SKM-1 treated with dmso at 0.1 percent for 144 hours (cell line): ENCODE measurements around the gene NXPH4.

Source experiments
- DNase-seq: peaks from one replicate; lab custom pipeline; 2025; ENCODE audit not compliant: unreplicated experiment; lab: John Stamatoyannopoulos, UW

The NXPH4 gene

GRCh38 chr12:57216921-57217879, 606 bp downstream of the NXPH4 start:
- DNase-seq = no peak

- no peak for DNase-seq
These were observed 1.6 kb downstream of the NXPH4 start for GRCh38 chr12:57218030-57218853.

DNA sequence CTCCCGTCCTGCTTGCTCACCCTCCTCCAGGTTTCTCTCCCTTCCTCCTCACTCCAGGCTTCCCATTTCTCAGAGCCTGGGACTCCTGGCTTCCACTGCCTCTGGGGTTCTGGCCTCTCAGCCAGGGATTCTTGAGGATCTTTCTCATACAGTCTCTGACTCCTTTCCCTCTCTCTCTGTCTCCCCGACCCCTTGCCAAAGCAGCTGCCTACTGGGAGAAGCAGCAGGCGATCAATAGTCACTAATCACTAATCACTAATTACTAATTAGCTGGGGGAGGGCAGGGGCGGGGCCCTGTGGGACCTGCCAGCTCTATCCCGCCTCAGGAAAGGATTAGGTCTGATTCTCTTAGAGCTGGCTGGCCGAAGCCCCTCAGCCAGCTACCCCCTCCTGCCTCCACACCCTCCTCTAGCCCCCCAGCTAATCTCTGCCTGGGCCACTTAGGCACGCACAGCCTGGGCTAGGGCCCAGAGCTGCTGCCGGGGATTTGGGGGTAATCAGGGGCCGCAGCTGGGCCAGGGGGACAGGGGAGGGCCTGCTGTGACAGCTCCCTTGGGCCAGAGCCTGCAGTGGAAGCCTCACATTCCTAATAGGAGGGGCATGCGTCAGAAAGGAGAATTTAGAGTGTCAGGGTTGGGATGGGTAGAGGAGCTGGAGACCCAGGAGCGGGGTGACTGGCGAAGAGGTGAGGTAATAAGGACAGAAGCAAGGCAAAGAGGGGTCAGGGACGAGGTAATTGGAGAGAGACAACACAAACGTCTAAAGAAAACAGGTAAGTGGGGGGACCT, 2.8 kb downstream of the NXPH4 start:
- no peak for DNase-seq

DNA sequence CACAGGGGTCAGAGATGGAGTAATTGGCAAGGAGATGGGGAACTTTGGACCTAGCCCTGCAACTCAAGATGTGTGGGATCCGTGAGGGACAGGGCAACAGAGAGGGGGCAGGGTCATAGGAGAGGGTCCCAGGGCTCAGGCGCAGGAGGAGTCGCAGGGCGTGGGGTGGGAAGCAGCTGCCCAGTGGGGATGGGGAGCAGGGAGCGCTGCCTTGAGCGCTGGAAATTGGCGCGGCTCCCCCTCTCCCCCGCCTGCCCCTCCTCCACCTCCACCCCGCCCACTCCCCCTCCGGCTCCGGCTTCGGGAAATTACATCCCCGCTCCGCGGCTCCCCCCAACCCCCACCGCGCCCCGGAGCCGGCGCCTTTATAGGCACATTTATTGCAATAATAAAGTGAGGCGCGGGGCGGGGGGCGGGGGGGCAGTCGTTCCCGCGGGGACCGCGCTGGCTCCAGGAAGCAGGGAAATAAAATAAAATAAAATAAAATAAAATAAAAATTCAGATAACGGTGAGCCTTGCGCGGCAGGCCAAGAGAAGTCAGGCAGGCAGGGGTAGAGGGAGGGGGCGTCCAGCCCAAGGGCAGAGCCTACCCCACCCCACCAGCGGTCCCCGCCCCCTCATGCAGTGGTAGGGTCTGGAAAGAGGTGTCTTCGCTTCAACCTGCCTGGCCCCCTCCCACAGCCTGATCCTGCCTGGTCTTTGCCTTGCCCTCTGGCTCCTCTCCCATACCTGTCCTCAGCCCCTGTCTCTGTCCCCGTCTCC, 3.6 kb downstream of the NXPH4 start:
- no peak for DNase-seq

DNA sequence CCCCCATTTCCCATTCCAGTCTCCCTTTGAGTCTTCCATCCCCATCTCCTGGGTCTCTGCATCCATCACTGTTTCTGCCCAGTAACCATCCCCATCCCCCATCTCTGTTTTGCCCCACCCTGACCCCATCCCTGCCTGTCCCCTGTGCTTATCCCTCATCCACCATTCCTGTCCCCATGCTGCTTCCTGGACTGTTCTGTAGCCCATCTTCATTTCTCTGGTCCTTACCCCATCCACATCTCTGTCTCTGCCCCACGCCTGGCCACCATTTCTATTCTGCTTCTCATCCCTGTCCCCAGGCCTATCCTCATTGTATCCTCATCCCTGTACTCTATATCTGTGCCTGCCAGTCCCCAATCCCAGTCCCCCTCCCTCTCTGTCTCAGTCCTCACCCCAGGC, 4.2 kb downstream of the NXPH4 start:
- DNase-seq = no peak

DNA sequence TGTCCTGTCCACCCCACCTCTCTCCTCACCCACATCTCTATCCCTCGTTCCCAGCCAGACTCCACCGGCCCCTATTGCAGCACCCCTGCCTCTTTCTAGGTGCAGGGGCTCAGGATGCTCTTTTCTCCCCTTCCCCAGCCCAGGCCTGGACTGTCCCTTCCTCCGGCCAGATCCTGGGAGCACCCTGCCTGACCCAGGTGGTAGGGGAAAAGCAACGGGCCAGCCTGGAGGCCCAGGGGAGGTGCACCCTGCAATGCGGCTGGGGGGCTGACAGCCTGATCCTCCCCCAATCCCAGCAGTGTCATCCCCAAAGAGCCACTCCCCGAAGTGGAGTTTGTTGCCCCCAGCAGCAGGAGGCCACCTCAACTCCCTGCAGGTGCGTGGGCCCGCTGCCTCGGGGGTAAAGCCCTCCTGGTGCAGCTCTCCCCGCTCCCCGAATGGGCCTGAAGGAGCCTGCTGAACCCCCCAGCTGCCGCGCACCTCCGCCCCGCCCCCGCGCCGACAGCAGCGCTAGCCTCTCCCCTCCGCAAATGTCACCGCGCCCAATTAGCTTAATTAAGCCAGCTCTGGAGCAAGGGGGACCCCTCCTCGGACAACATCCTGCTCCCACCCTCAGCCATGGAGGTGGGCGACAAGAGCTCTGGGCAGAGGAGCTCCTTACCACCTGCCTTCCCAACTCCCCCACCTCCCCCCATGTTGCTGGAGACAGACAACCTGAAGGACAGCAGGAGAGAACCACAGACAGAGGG, 4.7 kb downstream of the NXPH4 start:
- no peak for DNase-seq

- no peak for DNase-seq
These were observed 5.9 kb downstream of the NXPH4 start for GRCh38 chr12:57222286-57223190.

- no peak for DNase-seq
These were observed 6.9 kb downstream of the NXPH4 start for GRCh38 chr12:57223191-57224165.

- DNase-seq = no peak
These were observed 7.8 kb downstream of the NXPH4 start for GRCh38 chr12:57224278-57224972.

- no peak for DNase-seq
These were observed 8.5 kb downstream of the NXPH4 start for GRCh38 chr12:57224973-57225679.

- DNase-seq = no peak
These were observed 9.2 kb downstream of the NXPH4 start for GRCh38 chr12:57225680-57226210.

DNA sequence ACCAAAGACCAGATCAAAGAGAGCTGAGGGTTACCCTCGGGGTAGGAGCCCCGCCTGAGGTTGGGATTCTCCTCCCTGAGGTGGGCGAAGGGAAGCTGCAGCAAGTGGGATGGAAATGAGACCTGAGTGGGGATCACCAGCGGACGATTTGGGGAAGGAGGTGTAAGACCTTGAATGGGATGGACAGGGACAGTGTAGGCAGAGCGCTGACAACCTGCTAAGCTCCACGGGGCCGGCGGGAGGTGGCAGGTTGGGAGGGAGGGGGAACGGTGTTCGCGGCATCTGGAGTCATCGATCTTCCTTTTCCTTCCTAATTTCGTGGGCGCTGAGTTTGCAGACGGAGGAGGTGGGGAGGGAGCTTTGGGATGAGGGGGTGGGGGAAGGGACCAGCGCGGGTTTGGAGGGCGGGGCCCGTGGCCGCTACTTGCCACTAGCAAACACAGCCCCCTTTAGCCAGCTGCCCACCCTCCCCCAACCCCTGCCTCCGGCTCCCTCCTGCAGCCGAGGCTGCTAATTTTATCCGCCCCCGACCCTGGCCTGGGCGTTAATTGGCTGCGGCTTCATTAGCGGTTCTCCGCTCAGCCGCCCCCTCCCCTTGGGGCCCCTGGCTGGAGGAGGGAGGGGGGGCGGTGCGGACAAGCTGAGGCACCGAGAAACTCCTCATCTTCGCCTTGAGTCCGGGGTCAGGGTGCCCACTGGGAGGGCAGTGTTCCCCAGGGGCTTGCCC, 10.2 kb downstream of the NXPH4 start:
- no peak for DNase-seq

- DNase-seq = no peak
These were observed 10.9 kb downstream of the NXPH4 start for GRCh38 chr12:57227315-57228115.

- DNase-seq = no peak
These were observed 12.5 kb downstream of the NXPH4 start for GRCh38 chr12:57229046-57229633.
